Left lung (tissue), 10 donors: ENCODE data around the gene ZBTB4. TPM values are rescaled to one million over a fixed set of nuclear protein-coding genes. Genes with fewer than 3 reads are reported as not detected.
"Not testable (repeated sequence)": the region's sequence is repeated elsewhere in the genome, so short reads cannot be mapped to it uniquely, and the experiment has no call there.

Experiments used
- ATAC-seq: fragments of 200-7000 bp; cut with Tn5 transposase; one replicate; pipeline ENCODE4 v1.9.1; 2020; ENCODE audit warnings: moderate library complexity
- DNase-seq, 4 donors: peaks; one replicate each; pipeline ENCODE4 v3.0.0-alpha.2; 2013 to 2020
- H3K27ac ChIP-seq, 2 donors: fragments of 200-600 bp; sonication (generic) in 1 of 2; one replicate each; pipeline versions ENCODE4 v1.5.0 to v1.8.0; 2020 to 2021
- H3K27me3 ChIP-seq, 2 donors: fragments of 200-600 bp; sonication (generic) in 1 of 2; one replicate each; pipeline versions ENCODE4 v1.5.0 to v1.8.0; 2020 to 2021
- H3K36me3 ChIP-seq, 2 donors: fragments of 200-600 bp; sonication (generic) in 1 of 2; one replicate each; pipeline versions ENCODE4 v1.5.0 to v1.8.0; 2020 to 2021
- H3K4me1 ChIP-seq, 2 donors: fragments of 200-600 bp; one replicate each; pipeline ENCODE4 v1.8.0; 2021
- H3K4me3 ChIP-seq, 2 donors: fragments of 200-600 bp; sonication (generic) in 1 of 2; one replicate each; pipeline versions ENCODE4 v1.5.0 to v1.8.0; 2020 to 2021; ENCODE audit warnings: mild to moderate bottlenecking in 1 of 2
- H3K9me3 ChIP-seq, 2 donors: fragments of 200-600 bp; sonication (generic) in 1 of 2; one replicate each; pipeline versions ENCODE4 v1.5.0 to v1.8.0; 2020 to 2021
- CTCF ChIP-seq, 2 donors: fragments of 200-600 bp; sonication (generic) in 1 of 2; IDR thresholded peaks; one replicate each; pipeline versions ENCODE4 v1.5.0 to v1.8.0; 2021; ENCODE audit warnings: antibody characterized with exemption in 2 of 2
- intact Hi-C, 2 donors: fragments of 100-400 bp; cut with DNase I; formaldehyde crosslinking; loops; one replicate each; pipeline versions ENCODE4 v1.11.2 to v1.14.2; 2022
- polyA plus RNA-seq, 6 donors: library from polyadenylated mRNA; unstranded; fragments of 120-200 nt; gene quantifications; one replicate each; pipeline ENCODE4 v1.2.1, GENCODE V29; 2013; ENCODE audit not compliant: insufficient read length in 6 of 6
- total RNA-seq, 2 donors: library from RNA; stranded (reverse); fragmentation: NEBNext Ultra II Directional; extraction: Animal tissue kit (Norgen Biotek cat#: 25700); gene quantifications; one replicate each; pipeline ENCODE4 v1.2.1, GENCODE V29; 2021
- donor health status: DM: no; HTN: yes; CAD: no.
- donor health status: DM: no; HTN: no; CAD: no.

ZBTB4 gene
- total and polyA plus RNA-seq, 8 donors = 39.7 to 63.2 (median 44.7) TPM

- peak; percentile 73 for ATAC-seq
- H3K4me3 ChIP-seq = peak overlapping the region; percentile 52 to 66
- H3K4me1 ChIP-seq = peaks cover 29 to 54% of the 10 kb centered on the region in 2 donors
- H3K36me3 ChIP-seq = peaks cover 0 to 3% of the 10 kb centered on the region in 2 donors
- H3K9me3 ChIP-seq = no peaks in the 10 kb centered on the region
- no peaks in the 10 kb centered on the region for H3K27me3 ChIP-seq
- DNase-seq = peak; percentile 87 to 96 (median 92)
- intact Hi-C loops = no loop called here
- no peak for TF ChIP-seq CTCF (IDR thresholded peaks at IDR 0.05)
- peak overlapping the region; percentile 98 to 100 for H3K27ac ChIP-seq
Measured at GRCh38 chr17:7483255-7484066, 4.0 kb upstream of the ZBTB4 start.

- ATAC-seq, intact Hi-C loops, DNase-seq, H3K36me3 ChIP-seq, H3K27me3 ChIP-seq, H3K9me3 ChIP-seq: not testable (repeated sequence)
- H3K4me1 ChIP-seq = peaks cover 28 to 56% of the 10 kb centered on the region in 2 donors
- peak overlapping the region; percentile 98 to 100 for H3K27ac ChIP-seq
- H3K4me3 ChIP-seq = peak overlapping the region in 1 of 2 donors; percentile 66
Measured at GRCh38 chr17:7482742-7483088, 3.3 kb upstream of the ZBTB4 start.

- H3K27me3 ChIP-seq, H3K4me3 ChIP-seq, DNase-seq, H3K9me3 ChIP-seq, ATAC-seq, intact Hi-C loops, H3K36me3 ChIP-seq: not testable (repeated sequence)
- Histone ChIP-seq H3K4me1 (peaks cover 28 to 56% of the 10 kb centered on the region in 2 donors), H3K27ac (peak overlapping the region in 1 of 2 donors; percentile 98)
Measured at GRCh38 chr17:7481842-7482741, 2.7 kb upstream of the ZBTB4 start.

DNA sequence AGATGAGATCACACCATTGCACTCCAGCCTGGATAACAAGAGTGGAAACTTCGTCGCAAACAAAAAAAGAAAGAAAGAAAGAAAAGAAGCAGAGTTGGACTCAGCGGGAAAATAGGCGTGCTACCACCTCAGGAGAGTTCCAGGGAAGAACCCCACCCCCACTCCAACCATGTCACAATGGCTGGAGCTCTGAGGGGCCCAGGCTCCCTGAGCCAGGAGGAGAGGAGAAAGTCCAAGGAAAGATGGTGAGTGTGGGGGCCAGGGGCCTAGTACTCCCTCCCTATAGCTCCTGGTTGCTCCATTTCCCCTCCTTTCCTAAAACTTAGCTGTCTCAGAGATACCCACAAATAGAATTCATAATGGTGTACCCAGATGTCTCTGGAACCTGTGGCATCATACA, 1.8 kb upstream of the ZBTB4 start, which contains the start of gene SLC35G6:
Gene SLC35G6, plus strand, starts transcription at position 172 of the 400 bp plus-strand sequence. Its CDS starts 71 bp downstream, at position 243.
- H3K27me3 ChIP-seq, intact Hi-C loops, H3K9me3 ChIP-seq, ATAC-seq, H3K36me3 ChIP-seq: not testable (repeated sequence)
- peaks cover 28 to 56% of the 10 kb centered on the region in 2 donors for H3K4me1 ChIP-seq
- DNase-seq = peak in 1 of 4 donors; percentile 21
- H3K27ac ChIP-seq = peak within 1 kb of the TSS; percentile 93 to 100
- peak within 1 kb of the TSS in 1 of 2 donors; percentile 86 for H3K4me3 ChIP-seq

DNA sequence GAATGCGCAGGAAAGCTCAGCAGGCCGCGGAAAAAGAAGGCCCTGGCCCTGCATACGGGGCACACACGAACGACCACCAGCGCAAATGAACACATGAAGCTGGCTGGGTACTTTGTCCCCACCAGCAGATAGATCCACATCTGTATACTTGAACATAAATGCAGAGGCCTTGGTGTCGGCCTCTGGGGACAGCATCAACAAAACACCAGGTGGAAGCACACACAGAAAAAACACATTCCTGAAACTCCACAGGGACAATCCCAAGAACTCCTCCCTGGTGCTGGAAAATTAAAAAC, 606 bp upstream of the ZBTB4 start:
- H3K27ac ChIP-seq = peak overlapping the region; percentile 93 to 100
- no peak for TF ChIP-seq CTCF (IDR thresholded peaks at IDR 0.05)
- H3K4me3 ChIP-seq = peak overlapping the region; percentile 78 to 86
- ATAC-seq = no peak
- H3K4me1 ChIP-seq = peaks cover 34 to 56% of the 10 kb centered on the region in 2 donors
- H3K27me3 ChIP-seq = no peaks in the 10 kb centered on the region
- no peaks in the 10 kb centered on the region for H3K36me3 ChIP-seq
- H3K9me3 ChIP-seq = no peaks in the 10 kb centered on the region
- intact Hi-C loops = no loop called here
- no peak for DNase-seq

- DNase-seq = peak; percentile 36 to 88 (median 72)
- Histone ChIP-seq H3K4me1 (peaks cover 35 to 65% of the 10 kb centered on the region in 2 donors), H3K27ac (peak overlapping the region; percentile 93 to 100), H3K9me3 (no peaks in the 10 kb centered on the region), H3K36me3 (no peaks in the 10 kb centered on the region), H3K4me3 (peak overlapping the region; percentile 78 to 86), H3K27me3 (no peaks in the 10 kb centered on the region)
- intact Hi-C loops = no loop called here
- TF ChIP-seq CTCF (IDR thresholded peaks at IDR 0.05) = no peak
- peak; percentile 31 for ATAC-seq
Measured at GRCh38 chr17:7478276-7479212, 887 bp downstream of the ZBTB4 start.
